Measurements from ENCODE around the gene LRRC52.

LRRC52 gene

DNA sequence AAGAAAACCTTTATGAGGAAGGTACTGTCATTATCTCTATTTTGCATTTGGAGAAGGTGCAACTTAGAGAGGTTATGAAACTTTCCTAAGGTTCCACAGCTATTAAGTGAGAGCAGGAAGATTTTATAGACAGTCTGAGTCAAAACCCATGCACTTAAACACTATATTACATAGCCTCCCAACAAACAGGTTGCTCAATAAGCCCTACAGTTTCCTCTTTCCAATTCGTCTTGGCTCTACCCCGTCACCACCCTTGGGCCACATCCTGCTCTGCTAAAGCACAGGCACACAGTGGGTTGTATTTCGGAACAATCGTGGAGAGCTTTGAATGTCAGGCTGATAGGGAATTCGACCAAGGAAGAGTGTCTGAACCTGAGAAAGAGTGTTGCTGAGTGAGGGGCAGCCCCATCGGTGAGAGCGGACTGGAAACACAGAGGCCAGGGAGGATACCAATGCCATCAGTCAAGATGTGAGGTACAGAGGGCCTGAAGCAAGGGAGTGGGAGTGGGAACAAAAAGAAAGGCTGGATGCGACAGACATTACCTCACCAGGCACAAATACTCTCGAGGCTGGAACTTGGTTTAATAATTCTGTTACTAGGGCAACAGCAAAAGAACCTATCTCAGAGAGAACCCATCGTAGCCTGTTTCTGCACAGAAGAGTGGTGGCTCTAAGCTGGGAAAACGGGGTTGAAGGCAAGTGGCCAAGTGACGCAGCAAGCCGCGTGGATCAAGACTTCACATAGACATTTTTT is 6.3 kb upstream of the LRRC52 start:
- no peak for DNase-seq (ENCODE audit: low read depth in 2 of 2)

- DNase-seq (ENCODE audit: low read depth in 2 of 2): no peak
These were observed 4.5 kb upstream of the LRRC52 start for GRCh38 chr1:165539306-165539705.

- DNase-seq (ENCODE audit: low read depth in 2 of 2): no peak
These were observed 3.9 kb upstream of the LRRC52 start for GRCh38 chr1:165539908-165540307.

GRCh38 chr1:165542015-165542631 is 1.7 kb upstream of the LRRC52 start:
- no peak for DNase-seq (ENCODE audit: low read depth in 2 of 2)

DNA sequence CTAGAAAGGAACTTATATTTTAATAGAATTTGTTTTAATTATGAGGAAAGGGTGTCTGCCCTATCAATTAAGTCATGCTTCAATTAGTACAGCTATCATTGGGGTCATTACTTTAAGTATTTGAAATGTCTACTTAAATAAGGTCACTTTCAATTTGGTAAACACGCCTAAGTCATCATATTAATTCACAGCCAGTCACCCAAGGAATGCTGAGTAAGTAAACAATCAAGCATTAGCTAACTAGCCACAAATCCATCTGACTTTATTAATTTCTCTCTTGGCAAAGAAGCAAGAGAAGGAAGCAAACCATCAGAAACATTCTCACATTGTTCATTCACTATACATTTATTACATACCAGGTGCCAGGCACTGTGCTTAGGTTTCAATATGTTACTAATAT is 1.2 kb upstream of the LRRC52 start:
- no peak for DNase-seq (ENCODE audit: low read depth in 2 of 2)

DNA sequence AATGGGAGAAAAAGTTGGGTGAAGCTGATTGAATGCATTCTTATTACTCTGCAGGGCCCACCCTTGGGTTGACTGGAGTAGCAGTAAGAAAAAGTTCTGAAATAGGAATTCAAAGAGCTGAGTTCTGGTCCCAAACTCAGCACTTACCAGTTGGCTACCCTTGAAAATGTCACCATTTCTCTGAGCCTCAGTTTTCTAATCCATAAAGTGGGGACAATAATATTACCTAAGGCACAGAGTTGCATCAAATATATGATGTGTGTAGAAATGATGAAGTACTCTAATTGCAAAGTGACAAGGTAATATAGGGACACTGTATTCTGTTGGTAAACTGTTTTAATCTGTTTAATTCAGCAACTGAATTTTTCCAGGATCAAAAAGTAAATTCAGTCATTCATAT is 1.2 kb downstream of the LRRC52 start:
- no peak for DNase-seq (ENCODE audit: low read depth in 2 of 2)

DNA sequence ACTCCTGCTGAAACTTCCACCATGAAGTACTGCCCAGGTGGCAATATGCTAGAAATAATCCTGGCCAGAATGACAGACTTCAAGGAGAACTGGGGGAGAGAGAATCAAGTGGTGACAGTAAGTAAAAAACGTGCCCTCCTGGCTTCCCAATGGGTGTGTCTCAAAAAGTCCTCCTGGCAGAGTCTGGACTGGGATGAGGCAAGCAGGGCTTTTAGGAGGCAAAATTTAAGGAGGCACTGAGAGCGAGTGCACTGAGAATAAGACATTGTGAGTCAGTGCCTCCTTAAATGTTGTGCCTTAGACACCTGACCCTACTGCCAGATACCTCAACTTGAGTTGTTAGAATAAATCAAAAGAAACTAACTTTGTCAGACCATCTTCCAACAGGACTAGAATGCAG is 2.2 kb downstream of the LRRC52 start:
- DNase-seq (ENCODE audit: low read depth in 2 of 2): no peak

DNA sequence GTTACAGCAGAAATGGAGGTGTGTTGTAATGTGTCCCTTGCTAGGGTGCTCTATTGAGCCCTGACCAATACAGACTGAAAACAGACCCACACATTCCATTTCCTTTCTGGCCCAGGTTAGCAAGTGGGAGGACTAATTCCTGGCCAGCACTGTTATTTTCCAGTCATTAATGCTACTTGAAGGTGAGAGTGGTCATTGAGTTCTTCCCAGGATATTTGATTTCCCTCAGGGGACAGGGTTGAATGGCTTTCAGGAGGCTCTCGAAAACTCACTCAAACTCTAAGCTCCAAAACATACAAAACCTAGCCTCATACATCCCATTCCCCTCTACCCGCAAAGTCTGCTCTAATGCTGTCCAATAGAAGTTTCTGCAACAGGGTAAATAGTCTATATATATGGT is 6.2 kb downstream of the LRRC52 start:
- DNase-seq (ENCODE audit: low read depth in 2 of 2): no peak

DNA sequence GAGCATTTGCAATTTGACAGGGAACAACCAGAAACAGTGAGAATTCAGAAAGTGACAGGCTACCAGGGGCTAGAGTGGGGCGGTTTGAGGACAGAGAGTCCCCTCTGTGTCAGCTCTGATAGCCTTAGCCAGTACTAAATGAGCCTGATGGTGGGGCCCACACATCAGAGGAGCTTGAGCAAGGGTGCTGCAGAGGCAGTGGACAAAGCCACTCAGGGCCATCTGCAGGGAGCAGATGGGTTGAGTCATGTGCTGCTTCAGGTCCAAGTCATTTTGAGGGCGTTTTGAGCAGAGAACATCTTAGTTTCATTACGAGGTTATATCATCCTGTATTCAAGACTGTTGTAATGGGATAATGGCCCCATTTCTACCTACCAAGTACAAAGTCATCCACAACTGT is 7.7 kb downstream of the LRRC52 start:
- no peak for DNase-seq (ENCODE audit: low read depth in 2 of 2)

DNA sequence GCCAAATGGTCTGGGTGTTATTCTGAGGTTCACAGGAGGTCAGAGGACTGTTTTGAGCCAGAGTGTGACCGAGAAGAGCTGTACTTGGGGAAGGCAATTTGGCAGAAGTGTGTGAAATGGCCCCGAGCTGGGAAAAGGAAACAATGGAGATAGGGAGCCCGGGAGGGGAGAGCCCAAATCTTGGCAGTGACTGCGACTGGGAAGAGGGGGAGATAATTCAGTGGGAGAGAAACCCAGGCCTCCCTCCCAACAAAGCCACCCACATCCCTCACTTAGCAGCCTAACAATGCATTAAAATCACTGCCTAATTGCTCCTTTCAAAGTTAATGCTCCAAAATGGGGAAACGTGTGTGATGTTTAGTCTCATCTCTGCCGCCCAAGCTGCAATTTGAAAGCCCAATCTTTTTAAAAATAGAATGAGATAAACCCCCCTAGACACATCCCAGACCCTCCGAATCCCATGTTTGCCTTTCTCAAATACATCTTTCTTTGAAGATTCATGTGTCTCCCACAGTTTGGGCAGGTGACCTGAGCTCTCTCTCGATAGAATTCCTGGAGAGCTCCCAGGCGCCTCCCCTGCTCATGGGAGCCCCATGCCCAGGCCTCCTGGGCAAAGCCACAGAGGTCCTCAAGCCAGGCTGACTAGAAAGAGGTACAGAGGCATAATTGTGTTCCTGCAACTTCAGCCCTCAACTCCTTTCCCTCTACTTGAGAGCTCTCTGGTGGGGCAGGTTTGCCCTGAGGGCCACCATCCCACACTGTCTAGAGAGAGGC is 17.3 kb downstream of the LRRC52 start:
- DNase-seq (ENCODE audit: low read depth in 2 of 2): no peak

DNA sequence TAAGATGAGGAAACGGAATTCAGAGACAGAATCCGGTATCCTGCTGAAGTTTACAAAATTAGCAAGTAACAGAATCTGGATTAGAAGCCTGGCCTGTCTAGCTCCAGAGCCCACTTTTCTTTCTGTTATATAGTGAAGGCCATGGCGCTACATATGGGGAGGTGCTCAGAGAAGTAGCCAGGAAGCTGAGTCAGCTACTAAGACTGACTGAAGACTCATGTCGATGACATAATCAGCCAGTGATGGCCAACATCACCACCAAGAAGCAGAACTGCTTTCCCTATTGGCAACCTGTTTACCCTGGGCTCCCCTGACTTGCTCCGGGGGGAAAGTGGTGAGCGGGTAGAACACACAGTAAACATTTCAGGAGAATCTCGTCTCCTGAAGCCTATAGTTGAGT is 18.8 kb downstream of the LRRC52 start:
- DNase-seq (ENCODE audit: low read depth in 2 of 2): no peak

DNA sequence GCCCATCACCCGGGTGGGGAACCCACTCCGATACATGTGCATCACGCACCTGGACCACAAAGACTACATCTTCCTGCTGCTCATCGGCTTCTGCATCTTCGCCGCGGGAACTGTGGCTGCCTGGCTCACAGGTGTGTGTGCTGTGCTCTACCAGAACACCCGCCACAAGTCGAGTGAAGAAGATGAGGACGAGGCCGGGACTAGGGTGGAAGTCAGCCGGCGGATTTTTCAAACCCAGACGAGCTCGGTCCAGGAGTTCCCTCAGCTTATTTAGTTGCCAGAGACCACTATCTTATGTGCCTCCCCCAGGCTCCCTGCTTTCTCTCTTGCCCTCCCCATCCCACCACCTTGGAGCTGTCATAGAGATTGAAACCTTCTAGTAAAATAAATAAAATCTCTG is 19.8 kb downstream of the LRRC52 start:
- no peak for DNase-seq (ENCODE audit: low read depth in 2 of 2)

DNA sequence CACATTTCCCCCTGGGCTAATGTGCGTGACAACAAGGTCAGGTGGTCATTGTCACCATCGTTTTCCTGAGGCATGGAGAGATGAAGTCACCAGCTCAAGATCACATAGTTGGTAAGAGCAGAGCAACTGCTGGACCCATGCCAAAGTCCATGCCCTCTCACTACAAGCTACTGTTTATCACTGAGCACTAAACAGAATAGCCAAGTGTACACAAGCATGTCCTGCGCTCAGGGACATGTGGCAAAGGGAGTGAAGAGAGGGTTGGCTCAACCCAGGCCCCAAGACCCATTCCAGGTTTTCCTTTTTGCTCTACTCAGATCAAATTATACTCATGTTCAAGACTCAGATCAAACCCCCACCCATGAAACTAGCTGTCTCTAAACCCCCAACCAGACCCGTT is 20.8 kb downstream of the LRRC52 start:
- DNase-seq (ENCODE audit: low read depth in 2 of 2): no peak

GRCh38 chr1:165565751-165566490 is 22.1 kb downstream of the LRRC52 start:
- no peak for DNase-seq (ENCODE audit: low read depth in 2 of 2)

DNA sequence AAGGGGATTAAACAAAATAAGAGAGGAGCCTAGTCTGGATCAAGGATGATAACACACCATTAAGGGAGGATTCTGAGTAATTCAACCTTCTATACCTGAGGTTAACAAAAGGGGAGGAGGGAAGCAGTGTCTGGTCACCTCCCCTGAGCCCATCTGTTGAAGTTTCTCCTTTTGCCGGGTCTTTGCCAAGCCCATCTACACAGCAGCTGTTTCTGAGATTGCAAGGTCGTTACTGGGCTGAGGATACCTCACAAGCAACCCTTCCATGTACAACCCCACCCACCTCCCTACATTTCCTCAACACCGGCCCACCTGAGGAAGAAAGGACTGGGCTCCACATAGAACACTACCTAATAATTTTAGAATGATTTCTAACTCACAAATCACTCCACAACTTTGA is 26.3 kb downstream of the LRRC52 start:
- DNase-seq (ENCODE audit: low read depth in 2 of 2): no peak

DNA sequence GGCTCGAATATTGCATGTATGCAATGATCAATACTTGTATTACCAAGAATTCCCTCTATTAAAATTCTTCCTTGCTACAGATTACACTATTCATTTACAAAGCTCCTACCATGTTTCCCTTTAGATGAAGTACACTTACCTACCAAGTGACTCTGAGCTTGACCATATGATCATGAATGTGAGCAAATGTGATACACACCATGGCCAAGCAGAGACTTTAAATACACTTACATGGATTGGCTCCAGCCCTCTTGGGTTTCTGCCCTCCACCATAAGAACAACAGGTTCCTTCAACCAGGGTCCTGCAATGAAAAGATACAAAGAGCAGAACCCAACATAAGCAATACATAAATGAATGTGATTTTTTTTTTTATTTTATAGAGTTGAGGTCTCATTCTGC is 30.0 kb downstream of the LRRC52 start:
- DNase-seq (ENCODE audit: low read depth in 2 of 2): no peak

DNA sequence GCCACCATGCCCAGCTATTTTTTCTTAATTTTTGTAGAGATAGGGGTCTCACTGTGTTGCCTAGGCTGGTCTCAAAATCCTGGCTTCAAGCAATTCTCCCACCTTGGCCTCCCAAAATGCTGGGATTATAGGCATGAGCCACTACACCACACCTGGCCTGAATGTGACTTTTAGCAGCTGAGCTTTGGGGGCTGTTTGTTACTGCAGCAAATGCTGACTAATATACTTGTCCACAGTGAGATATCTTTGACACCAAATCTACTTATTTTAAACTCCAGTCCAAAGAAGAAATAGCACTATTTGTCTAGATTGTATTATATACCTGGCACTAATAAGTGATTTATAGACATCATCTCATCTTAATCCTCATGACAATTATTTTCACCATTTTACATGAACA is 30.5 kb downstream of the LRRC52 start:
- DNase-seq (ENCODE audit: low read depth in 2 of 2): no peak

- no peak for DNase-seq (ENCODE audit: low read depth in 2 of 2)
These were observed 31.8 kb downstream of the LRRC52 start for GRCh38 chr1:165575468-165576099.

- no peak for DNase-seq (ENCODE audit: low read depth in 2 of 2)
These were observed 32.7 kb downstream of the LRRC52 start for GRCh38 chr1:165576536-165576935.

DNA sequence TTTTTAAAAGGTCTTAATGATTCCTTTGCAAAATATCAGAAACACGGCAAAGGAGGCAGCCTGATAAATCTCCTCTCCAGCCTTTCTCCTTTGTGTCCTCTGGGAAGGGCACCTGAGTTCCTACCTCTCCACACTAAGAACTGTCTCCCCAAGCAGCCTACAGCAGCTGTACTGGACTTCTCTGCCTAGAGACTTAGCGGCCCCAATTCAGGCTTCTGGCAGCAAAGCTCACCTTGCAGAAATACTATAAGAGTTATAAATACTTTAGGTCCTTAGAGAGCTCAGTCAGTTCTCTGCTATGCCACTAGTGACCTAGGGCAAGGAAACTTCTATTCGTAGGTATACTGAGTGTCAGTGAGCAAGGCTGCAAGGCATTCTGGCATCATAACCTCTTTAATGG is 33.9 kb downstream of the LRRC52 start:
- DNase-seq (ENCODE audit: low read depth in 2 of 2): no peak

GRCh38 chr1:165580931-165581871 is 37.4 kb downstream of the LRRC52 start:
- DNase-seq (ENCODE audit: low read depth in 2 of 2): no peak
